ENCODE measurements around the gene PCBD1. TPM values are rescaled to one million over a fixed set of nuclear protein-coding genes. Genes with fewer than 3 reads are reported as not detected.

The PCBD1 gene
- total and polyA plus RNA-seq, 2 experiments from 2014 or later = 33.3 to 78.5 TPM

- H3K79me2 ChIP-seq (replicated peaks; ENCODE audit: insufficient read depth) = no peaks in the 10 kb centered on the region
- no peak overlapping the region for H3K4me2 ChIP-seq
- H3K4me1 ChIP-seq (ENCODE audit: insufficient read depth) = no peaks in the 10 kb centered on the region
- H3K36me3 ChIP-seq (ENCODE audit: insufficient read depth) = no peaks in the 10 kb centered on the region
- H3K36me3 Mint-ChIP-seq (ENCODE audit: low read depth) = no peaks in the 10 kb centered on the region
- no peak overlapping the region for H3K4me3 Mint-ChIP-seq
- H3K27ac Mint-ChIP-seq = no peak overlapping the region
- no peak overlapping the region for H2AFZ ChIP-seq
- ATAC-seq (no peak), DNase-seq (ENCODE audit: low spot score) (no peak)
- no peaks in the 10 kb centered on the region for H3K9me2 ChIP-seq (ENCODE audit: insufficient read depth)
- peaks cover 3% of the 10 kb centered on the region; the same call in 2 of the 3 replicates for H3K9me3 Mint-ChIP-seq
- H3F3A ChIP-seq (replicated peaks; ENCODE audit: low read depth) = no peaks in the 10 kb centered on the region
- peaks cover 1% of the 10 kb centered on the region; the same call in 1 of the 3 replicates for H3K4me1 Mint-ChIP-seq
- H4K20me1 ChIP-seq (replicated peaks; ENCODE audit: insufficient read depth) = no peaks in the 10 kb centered on the region
- TF ChIP-seq ZNF462 (CRISPR knock-in tag; IDR thresholded peaks at IDR 0.05) = no peak
- TF ChIP-seq ETS1 (IDR thresholded peaks at IDR 0.05) = no peak
- TF ChIP-seq EZH2 (IDR thresholded peaks at IDR 0.05; ENCODE audit: low read depth, unreplicated experiment) = no peak
- no peak for TF ChIP-seq ZNF114 (CRISPR knock-in tag; IDR thresholded peaks at IDR 0.05)
- TF ChIP-seq POLR2AphosphoS5 (IDR thresholded peaks at IDR 0.05; ENCODE audit: low read depth) = no peak
- TF ChIP-seq REST (IDR thresholded peaks at IDR 0.05; ENCODE audit: unreplicated experiment) = no peak
- no peak for TF ChIP-seq ZNF331 (CRISPR knock-in tag; IDR thresholded peaks at IDR 0.05; ENCODE audit: low read depth)
- no peak for TF ChIP-seq CTCF (conservative IDR thresholded peaks at IDR 0.05; ENCODE audit: low read depth in 2 of 2)
- H3K27ac ChIP-seq (ENCODE audit: low read depth) = no peak overlapping the region
- H3K4me3 ChIP-seq = no peak overlapping the region
- H3K27me3 Mint-ChIP-seq (ENCODE audit: insufficient read depth, low read depth, poor library complexity) = peaks cover 5% of the 10 kb centered on the region
- H3K27me3 ChIP-seq (ENCODE audit: insufficient read depth) = no peaks in the 10 kb centered on the region
Observed at GRCh38 chr10:70914316-70914864, 26.0 kb upstream of the PCBD1 start.

Data from GM23338 (cell line).